ENCODE results near the gene ISM2. TPM values are rescaled to one million over a fixed set of nuclear protein-coding genes. Genes with fewer than 3 reads are reported as not detected.

Gene ISM2
- total and polyA plus RNA-seq, 2 of the 8 experiments (the other 6 are each of a cell fraction or from before 2014, with no cell fraction given) = 0.52 to 0.79 TPM

- H3K4me2 ChIP-seq (ENCODE audit: insufficient read depth in 1 of 2, low read depth in 2 of 2, low read length in 2 of 2) = no peak overlapping the region
- no peak overlapping the region for H2AK5ac ChIP-seq (ENCODE audit: low read depth, low read length)
- H2BK20ac ChIP-seq (ENCODE audit: low read length) = no peak overlapping the region
- H3K4ac ChIP-seq (replicated peaks; ENCODE audit: insufficient read length, low read depth, low read length) = no peak overlapping the region
- H3K56ac ChIP-seq (replicated peaks; ENCODE audit: insufficient read length, low read depth, low read length) = no peak overlapping the region
- FAIRE-seq = no peak
- no peaks in the 10 kb centered on the region for H3K79me2 ChIP-seq (ENCODE audit: control insufficient read depth in 1 of 2, insufficient read depth in 2 of 2, low read length in 2 of 2)
- no peak overlapping the region for H3K9ac ChIP-seq (replicated peaks in 1 of 4; ENCODE audit: extremely low read depth in 1 of 4, low read depth in 3 of 4, low read length in 3 of 4)
- no peak overlapping the region for H3K18ac ChIP-seq (ENCODE audit: extremely low read depth, low read length)
- POLR2A ChIA-PET (ENCODE audit: partially characterized antibody) = no interaction called here
- H2BK15ac ChIP-seq (ENCODE audit: low read length) = no peak overlapping the region
- no peak overlapping the region for H2AFZ ChIP-seq (ENCODE audit: low read length)
- H3K36me3 ChIP-seq (ENCODE audit: control insufficient read depth in 2 of 4, insufficient read depth in 4 of 4, low read length in 3 of 4) = peaks cover 5 to 19% (median 12%) of the 10 kb centered on the region in 4 experiments
- H3K27ac ChIP-seq (ENCODE audit: low read depth, low read length) = no peak overlapping the region
- 97% methylated on average over 8 of the region's 8 CpGs; no CpG with 5 or more reads in 1 of the 2 experiments for WGBS, 2 experiments (ENCODE audit: extremely low coverage in 1 of 2, insufficient coverage in 1 of 2, insufficient read length in 1 of 2, insufficient replicate concordance in 2 of 2, low coverage in 1 of 2, low lambda C conversion rate in 2 of 2, missing lambda C conversion rate in 1 of 2)
- no peak overlapping the region for H2BK120ac ChIP-seq (replicated peaks; ENCODE audit: low read depth, low read length)
- no peaks in the 10 kb centered on the region for H3K23me2 ChIP-seq (ENCODE audit: low read depth, low read length)
- H3K9me3 ChIP-seq (ENCODE audit: insufficient read depth in 2 of 2, low read depth in 1 of 2, low read length in 1 of 2) = no peaks in the 10 kb centered on the region
- no peak for TF ChIP-seq TBP (IDR thresholded peaks at IDR 0.05; ENCODE audit: low read depth, low read length)
- no peak for TF ChIP-seq NRF1 (IDR thresholded peaks at IDR 0.05; ENCODE audit: low read depth, low read length)
- no peak for TF ChIP-seq KDM4A (IDR thresholded peaks at IDR 0.05; ENCODE audit: low read depth, low read length, severe bottlenecking)
- TF ChIP-seq JUN (IDR thresholded peaks at IDR 0.05; ENCODE audit: low read depth, low read length) = no peak
- TF ChIP-seq SRF (IDR thresholded peaks at IDR 0.05; ENCODE audit: low read depth, low read length) = no peak
- TF ChIP-seq TCF12 (IDR thresholded peaks at IDR 0.05; ENCODE audit: low read depth, low read length) = no peak
- no peak for TF ChIP-seq HDAC2 (IDR thresholded peaks at IDR 0.05; ENCODE audit: borderline replicate concordance in 1 of 2, low read depth in 2 of 2, low read length in 2 of 2)
- H3K23ac ChIP-seq (ENCODE audit: insufficient read length) = no peak overlapping the region
- DNase-seq (ENCODE audit: low read depth in 1 of 2, low spot score in 2 of 2) = no peak
- H4K8ac ChIP-seq (ENCODE audit: extremely low read depth, insufficient read depth, low read length) = no peak overlapping the region
- no peak overlapping the region for H3K4me3 ChIP-seq (ENCODE audit: extremely low read depth in 1 of 4, insufficient read depth in 2 of 4, low read depth in 3 of 4, low read length in 4 of 4)
- H3K14ac ChIP-seq (ENCODE audit: insufficient read length) = no peak overlapping the region
- H4K5ac ChIP-seq (ENCODE audit: insufficient read length, low read depth, low read length) = no peak overlapping the region
- no peak overlapping the region for H2BK5ac ChIP-seq (ENCODE audit: low read depth, low read length)
- no peaks in the 10 kb centered on the region for H3K27me3 ChIP-seq (replicated peaks in 1 of 4; ENCODE audit: control insufficient read depth in 3 of 4, extremely low read depth in 1 of 4, insufficient read depth in 3 of 4, low read length in 3 of 4)
- CTCF ChIA-PET (ENCODE audit: partially characterized antibody) = interaction anchor here (1.9 kb wide), 1 partner anchor 35 kb away, joined by 4 read pairs; no protein-coding TSS in a partner anchor
- H4K91ac ChIP-seq (replicated peaks; ENCODE audit: insufficient read length, low read length) = no peak overlapping the region
- no peak overlapping the region for H2BK12ac ChIP-seq (ENCODE audit: low read depth, low read length)
- no peaks in the 10 kb centered on the region for H3K4me1 ChIP-seq (replicated peaks in 1 of 4; ENCODE audit: control insufficient read depth in 3 of 4, insufficient read depth in 4 of 4, low read length in 3 of 4)
- no peaks in the 10 kb centered on the region for H3K79me1 ChIP-seq (ENCODE audit: low read depth, low read length)
- H4K20me1 ChIP-seq (replicated peaks in 1 of 2; ENCODE audit: control insufficient read depth in 1 of 2, insufficient read depth in 2 of 2, low read length in 2 of 2) = no peaks in the 10 kb centered on the region
Observed at GRCh38 chr14:77511486-77512162, 13.0 kb upstream of the ISM2 start.

All from H1 (cell line).